ENCODE measurements around the gene SNX3.

- no peak for TF ChIP-seq CTCF (IDR thresholded peaks at IDR 0.05 in 8 of 11, conservative IDR thresholded peaks at IDR 0.05 in 3 of 11)
- TF ChIP-seq POLR2A (IDR thresholded peaks at IDR 0.05): no peak
These were observed 18.1 kb downstream of the SNX3 start for GRCh38 chr6:108242721-108243120.
